Epidermal melanocyte (primary cell): ENCODE measurements around the gene GBA2.

Source experiments
- DNase-seq: peaks from one replicate; pipeline ENCODE4 v3.0.0; 2011; ENCODE audit warnings: low spot score; ENCODE audit not compliant: insufficient read length

The GBA2 gene

GRCh38 chr9:35695943-35696401, 53.1 kb downstream of the GBA2 start:
- DNase-seq = no peak

DNA sequence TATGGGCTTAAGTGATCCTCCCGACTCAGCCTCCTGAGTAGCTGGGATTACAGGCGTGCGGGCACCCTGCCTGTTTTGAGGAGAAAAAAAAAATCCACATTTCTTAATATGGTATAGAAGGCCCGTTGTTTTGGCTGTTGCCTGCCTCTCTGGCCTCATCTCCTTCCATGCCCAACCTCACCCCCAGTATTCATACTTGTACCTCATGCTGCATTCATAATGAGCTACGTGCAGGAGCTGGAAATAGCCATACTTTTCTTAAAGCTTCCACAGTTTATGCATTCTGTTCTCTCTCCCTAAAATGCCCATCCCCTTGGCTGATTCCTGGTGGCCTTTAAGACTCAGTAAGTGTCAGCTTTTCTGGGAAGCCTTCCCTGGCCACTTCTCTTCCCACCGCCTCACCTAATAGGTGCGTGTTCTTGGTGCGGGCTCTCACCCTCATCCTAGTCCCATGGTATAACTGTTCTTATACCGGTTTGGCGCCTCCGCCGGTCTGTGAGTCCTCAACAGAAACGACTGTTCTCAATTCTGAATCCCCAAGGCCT, 57.2 kb downstream of the GBA2 start:
- DNase-seq = no peak

DNA sequence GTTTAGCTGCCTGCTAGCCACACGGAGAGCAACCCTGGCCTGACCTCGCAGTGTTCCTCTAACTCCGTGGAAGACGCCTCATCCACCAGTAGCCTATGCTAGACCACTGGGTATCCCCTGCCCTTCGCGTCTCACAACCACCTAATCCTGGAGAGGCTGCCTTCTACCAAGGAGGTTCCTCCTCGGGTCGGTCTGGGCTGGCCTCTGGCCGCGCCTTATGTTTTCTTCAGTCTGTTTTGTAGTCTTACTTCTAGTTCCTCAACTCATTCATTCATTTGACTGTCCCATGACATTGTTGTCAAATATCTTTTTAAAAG, 57.7 kb downstream of the GBA2 start:
- no peak for DNase-seq

GRCh38 chr9:35690614-35691333, 58.3 kb downstream of the GBA2 start:
- DNase-seq = peak; percentile 65

- DNase-seq = no peak
Observed at GRCh38 chr9:35690294-35690613, 58.8 kb downstream of the GBA2 start.

- DNase-seq = no peak
Observed at GRCh38 chr9:35689542-35690293, 59.3 kb downstream of the GBA2 start, which contains the start of gene TPM2. TSS of gene TPM2 (minus strand) at chr9:35689925. CDS start at chr9:35689817, 108 bp downstream.

GRCh38 chr9:35688558-35689541, 60.2 kb downstream of the GBA2 start:
- no peak for DNase-seq

- no peak for DNase-seq
Observed at GRCh38 chr9:35687972-35688557, 61.0 kb downstream of the GBA2 start.

- no peak for DNase-seq
Observed at GRCh38 chr9:35687306-35687705, 61.7 kb downstream of the GBA2 start.
